Stimulated activated naive CD8-positive, alpha-beta T cell treated with anti-CD3 and anti-CD28 coated beads, Interleukin-15, Interleukin-2, amounts not matched to agents 100 ng/mL and 50 ng/mL, for 24 hours (primary cell): ENCODE data around the gene DNHD1.

Experiments used
- H3K27ac Mint-ChIP-seq: one replicate; pipeline ENCODE4 v1.8.0; 2021; ENCODE audit warnings: mild to moderate bottlenecking, mixed read lengths
- H3K27me3 Mint-ChIP-seq: one replicate; pipeline ENCODE4 v1.8.0; 2021; ENCODE audit warnings: mixed read lengths
- H3K36me3 Mint-ChIP-seq: one replicate; pipeline ENCODE4 v1.8.0; 2021; ENCODE audit warnings: low read depth, mixed read lengths
- H3K4me1 Mint-ChIP-seq: one replicate; pipeline ENCODE4 v1.8.0; 2021; ENCODE audit warnings: low read depth, mixed read lengths
- H3K4me3 Mint-ChIP-seq: one replicate; pipeline ENCODE4 v1.8.0; 2021; ENCODE audit warnings: mild to moderate bottlenecking, mixed read lengths
- H3K9me3 Mint-ChIP-seq: one replicate; pipeline ENCODE4 v1.8.0; 2021; ENCODE audit warnings: mixed read lengths

The DNHD1 gene

DNA sequence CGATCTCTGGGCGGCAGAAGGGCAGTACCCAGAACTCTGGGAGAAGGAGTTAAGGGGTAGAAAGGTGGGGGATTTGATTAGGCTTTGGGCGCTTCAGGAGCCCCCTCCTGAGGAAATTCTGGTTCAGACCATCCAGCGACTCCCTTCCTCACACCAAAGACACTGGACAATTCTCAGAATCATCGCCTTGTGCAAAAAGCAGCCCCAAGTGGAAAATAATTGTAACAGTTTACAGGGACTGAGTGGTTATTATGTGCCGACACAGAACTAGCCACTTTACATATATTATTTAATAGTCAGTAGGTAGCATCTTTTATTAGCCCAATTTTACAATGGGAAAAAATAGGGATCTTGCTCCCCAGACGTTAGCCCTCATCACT is 22.7 kb upstream of the DNHD1 start:
- Mint-ChIP-seq H3K27me3 (no peaks in the 10 kb centered on the region), H3K36me3 (peaks cover 23% of the 10 kb centered on the region), H3K4me1 (peaks cover 19% of the 10 kb centered on the region), H3K27ac (no peak overlapping the region), H3K9me3 (no peaks in the 10 kb centered on the region), H3K4me3 (peak overlapping the region; percentile 61)

DNA sequence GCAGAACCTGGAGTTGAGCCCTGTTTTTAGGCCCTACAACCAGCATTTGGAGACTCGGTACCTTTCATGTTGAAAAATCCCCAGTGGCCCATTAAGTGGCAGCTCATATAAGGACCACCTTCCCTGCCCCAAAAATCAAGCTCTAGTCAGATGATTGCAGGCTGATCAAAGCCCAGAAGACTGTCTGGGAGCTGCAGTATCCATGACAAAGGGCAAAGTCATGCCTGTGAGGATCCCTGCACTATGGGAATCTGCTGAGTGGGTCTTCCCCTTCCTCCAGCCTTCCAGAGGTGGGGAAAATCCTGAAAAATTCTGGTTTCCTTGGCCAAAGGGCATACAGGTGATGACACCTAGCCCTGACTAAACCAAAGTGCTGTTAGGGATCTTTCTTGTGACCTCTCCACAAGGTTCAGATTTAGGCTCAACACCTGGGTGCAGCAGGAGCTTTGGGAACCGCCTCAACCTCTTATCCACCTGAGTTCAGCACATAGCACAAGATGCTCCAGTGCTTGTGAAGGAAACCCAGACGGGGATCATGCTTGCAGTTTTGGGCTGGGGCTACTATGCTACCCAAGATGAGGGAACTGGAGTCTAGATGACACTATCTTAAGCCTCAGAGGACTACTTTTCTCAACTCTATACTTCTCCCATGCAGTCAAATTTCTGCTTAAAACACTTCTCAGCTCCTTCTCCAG is 22.1 kb upstream of the DNHD1 start:
- Mint-ChIP-seq H3K27ac (no peak overlapping the region), H3K4me3 (peak overlapping the region; percentile 61), H3K36me3 (peaks cover 23% of the 10 kb centered on the region), H3K27me3 (no peaks in the 10 kb centered on the region), H3K9me3 (no peaks in the 10 kb centered on the region), H3K4me1 (peaks cover 25% of the 10 kb centered on the region)

DNA sequence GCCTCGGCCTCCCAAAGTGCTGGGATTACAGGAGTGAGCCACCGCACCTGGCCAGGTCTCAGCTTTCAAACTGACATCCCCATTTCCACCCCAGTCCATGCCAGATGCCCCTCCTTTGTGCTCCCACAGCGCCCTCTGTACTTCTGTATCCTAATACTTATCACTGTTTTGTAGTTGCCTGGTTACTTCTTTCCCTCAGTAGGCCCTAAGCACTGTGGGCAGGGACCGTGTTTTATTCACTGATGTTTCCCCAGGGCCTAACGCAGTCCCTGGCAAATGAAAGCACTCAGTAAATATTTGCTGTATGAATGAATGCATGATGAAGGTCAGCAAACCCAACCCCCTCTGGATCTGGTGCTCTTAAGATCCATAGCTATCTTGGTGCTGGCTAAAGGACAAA is 21.1 kb upstream of the DNHD1 start:
- H3K4me3 Mint-ChIP-seq, result no peak overlapping the region
- peaks cover 34% of the 10 kb centered on the region for H3K4me1 Mint-ChIP-seq
- no peak overlapping the region for H3K27ac Mint-ChIP-seq
- H3K36me3 Mint-ChIP-seq, result peaks cover 23% of the 10 kb centered on the region
- no peaks in the 10 kb centered on the region for H3K9me3 Mint-ChIP-seq
- no peaks in the 10 kb centered on the region for H3K27me3 Mint-ChIP-seq

DNA sequence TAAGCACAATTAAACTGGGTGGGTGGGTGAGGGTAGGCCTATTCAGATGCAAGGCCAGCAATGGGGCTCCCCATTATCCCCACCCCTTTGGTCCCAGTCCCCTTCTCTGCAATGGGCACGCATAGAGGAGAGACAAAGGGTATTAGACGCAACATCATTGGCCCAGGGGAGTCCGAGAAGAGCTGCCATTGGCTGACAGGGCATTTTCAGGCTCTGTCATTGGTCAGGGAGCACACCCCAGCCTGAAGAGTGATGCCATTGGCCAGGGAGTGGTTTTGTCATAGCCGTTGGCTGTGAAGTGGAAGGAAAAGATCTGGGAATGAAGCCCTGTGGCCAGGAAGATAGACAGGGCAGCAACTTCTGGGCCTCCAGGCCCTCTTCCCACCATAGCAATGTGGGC is 20.5 kb upstream of the DNHD1 start:
- no peak overlapping the region for H3K27ac Mint-ChIP-seq

DNA sequence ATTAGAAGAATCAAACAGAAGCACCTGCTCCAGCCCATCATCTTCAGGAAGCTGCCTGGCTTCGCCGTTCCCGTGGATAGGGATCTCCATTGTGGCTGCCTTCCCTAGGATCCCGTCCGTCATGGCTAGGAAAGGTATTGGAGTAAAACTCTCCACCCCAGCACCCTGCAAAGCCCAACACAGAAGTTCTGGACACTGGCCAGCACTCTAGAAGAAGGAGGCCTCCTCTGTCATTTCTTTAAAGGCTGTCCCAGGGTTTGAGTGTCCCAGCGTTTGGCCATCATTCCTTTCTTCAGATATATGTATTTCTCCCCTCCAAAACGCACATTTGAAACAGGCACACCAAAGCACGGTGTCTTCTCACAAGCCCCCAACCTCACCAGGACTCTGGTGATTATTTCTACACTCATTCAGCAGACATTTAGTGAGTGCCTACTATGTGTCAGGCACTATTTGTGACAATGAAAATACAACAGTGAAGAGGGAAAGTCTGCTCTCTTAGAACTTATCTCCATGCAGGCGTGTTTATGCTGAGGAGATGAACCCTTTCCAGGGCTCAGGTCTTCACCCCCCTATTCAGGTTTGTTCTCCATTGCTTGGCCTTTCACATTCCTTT is 16.7 kb upstream of the DNHD1 start:
- peak overlapping the region; percentile 96 for H3K27ac Mint-ChIP-seq

More for the DNA sequence above, 20.5 kb upstream of the DNHD1 start:
- Mint-ChIP-seq H3K9me3 (no peaks in the 10 kb centered on the region), H3K4me3 (no peak overlapping the region), H3K36me3 (peaks cover 23% of the 10 kb centered on the region), H3K4me1 (peaks cover 36% of the 10 kb centered on the region), H3K27me3 (no peaks in the 10 kb centered on the region)

DNA sequence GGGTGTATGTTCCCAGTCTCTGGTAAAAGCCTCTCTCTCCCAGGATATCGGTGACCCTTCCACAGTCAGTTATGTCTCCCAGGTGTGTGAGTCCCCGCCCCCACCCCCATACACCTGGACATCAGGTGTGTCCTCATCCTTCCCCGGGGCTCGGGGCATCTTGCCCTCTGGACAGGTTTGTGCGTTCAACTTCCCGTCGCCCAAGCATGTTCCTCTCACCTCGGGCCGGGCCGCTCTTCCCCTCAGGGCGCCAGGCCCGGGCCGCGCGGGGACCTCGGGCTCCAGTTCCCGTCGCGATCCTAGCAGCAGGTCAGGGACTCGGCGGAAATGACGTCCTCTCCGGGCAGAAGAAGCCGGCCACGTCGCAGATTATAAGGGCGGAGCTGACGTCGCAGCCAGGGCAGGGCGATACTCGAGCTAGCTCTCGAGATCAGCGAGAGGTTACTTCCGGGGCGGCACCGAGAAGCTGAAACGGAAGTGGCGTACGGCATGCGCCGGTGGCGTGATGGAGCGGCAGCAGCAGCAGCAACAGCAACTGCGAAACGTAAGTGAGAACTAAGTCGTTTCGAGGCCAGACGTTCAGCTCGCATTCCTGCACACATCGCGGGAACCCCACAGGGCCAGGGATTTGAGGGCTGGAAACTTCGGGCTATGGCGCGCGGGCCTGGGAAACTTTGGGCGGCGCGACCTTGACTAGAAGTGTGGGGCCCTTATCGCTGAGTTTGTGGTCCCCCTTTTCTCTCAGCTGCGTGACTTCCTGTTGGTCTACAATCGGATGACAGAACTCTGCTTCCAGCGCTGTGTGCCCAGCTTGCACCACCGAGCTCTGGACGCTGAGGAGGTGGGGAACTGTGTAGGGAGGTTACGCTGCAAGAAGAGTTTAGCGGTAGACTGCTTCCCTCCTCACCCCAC is 15.8 kb upstream of the DNHD1 start, which contains the start of the genes ARFIP2 and TIMM10B:
Gene ARFIP2, minus strand, starts transcription at position 320 of the 912 bp plus-strand sequence. CDS start 910 bp downstream, outside the sequence.
Gene TIMM10B, plus strand, starts transcription at position 490 of the 912 bp plus-strand sequence. Its CDS starts 16 bp downstream, at position 506.
- peaks cover 38% of the 10 kb centered on the region for H3K36me3 Mint-ChIP-seq
- H3K9me3 Mint-ChIP-seq, result no peaks in the 10 kb centered on the region
- H3K4me3 Mint-ChIP-seq, result peak within 1 kb of the TSS; percentile 95
- peak within 1 kb of the TSS; percentile 96 for H3K27ac Mint-ChIP-seq
- peaks cover 41% of the 10 kb centered on the region for H3K4me1 Mint-ChIP-seq
- H3K27me3 Mint-ChIP-seq, result no peaks in the 10 kb centered on the region

More for the DNA sequence above, 16.7 kb upstream of the DNHD1 start:
- Mint-ChIP-seq H3K4me3 (peak overlapping the region; percentile 95), H3K27me3 (no peaks in the 10 kb centered on the region), H3K36me3 (peaks cover 38% of the 10 kb centered on the region), H3K4me1 (peaks cover 41% of the 10 kb centered on the region), H3K9me3 (no peaks in the 10 kb centered on the region)

DNA sequence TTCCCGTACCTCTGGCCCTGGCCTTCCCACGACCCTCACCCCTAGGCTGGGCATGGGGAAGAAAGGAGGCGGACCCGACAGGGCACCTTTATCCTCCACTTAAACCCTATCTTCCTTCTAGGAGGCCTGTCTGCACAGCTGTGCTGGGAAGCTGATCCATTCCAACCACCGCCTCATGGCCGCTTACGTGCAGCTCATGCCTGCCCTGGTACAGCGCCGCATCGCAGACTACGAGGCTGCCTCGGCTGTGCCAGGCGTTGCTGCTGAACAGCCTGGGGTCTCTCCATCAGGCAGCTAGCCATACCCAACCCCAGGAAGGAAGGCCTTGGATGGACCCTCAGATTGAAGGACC is 15.2 kb upstream of the DNHD1 start:
- Mint-ChIP-seq H3K4me1 (peaks cover 41% of the 10 kb centered on the region), H3K27ac (peak overlapping the region; percentile 96), H3K9me3 (no peaks in the 10 kb centered on the region), H3K36me3 (peaks cover 33% of the 10 kb centered on the region), H3K4me3 (peak overlapping the region; percentile 95), H3K27me3 (no peaks in the 10 kb centered on the region)

DNA sequence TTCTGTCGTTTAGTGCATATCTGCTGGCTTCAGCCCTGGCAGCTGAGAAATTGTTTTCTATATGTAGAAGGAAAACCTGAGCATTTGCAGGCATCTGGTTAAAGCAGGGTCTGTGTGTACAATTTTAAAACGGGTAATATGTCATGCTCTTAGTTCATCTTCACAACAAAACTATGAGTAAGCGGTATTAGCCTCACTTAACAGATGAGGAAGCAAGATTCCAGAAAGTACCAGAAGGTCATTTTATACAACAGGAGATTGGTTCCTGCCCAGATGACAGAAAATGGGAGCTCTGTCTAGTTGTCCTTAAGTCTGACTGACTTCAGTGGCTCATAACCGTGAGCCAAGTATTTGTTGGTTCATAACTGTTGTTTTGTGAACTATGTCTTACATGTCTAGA is 14.6 kb upstream of the DNHD1 start:
- Mint-ChIP-seq H3K36me3 (peaks cover 28% of the 10 kb centered on the region), H3K27me3 (no peaks in the 10 kb centered on the region), H3K4me1 (peaks cover 41% of the 10 kb centered on the region), H3K27ac (peak overlapping the region; percentile 96), H3K9me3 (no peaks in the 10 kb centered on the region), H3K4me3 (peak overlapping the region; percentile 95)

DNA sequence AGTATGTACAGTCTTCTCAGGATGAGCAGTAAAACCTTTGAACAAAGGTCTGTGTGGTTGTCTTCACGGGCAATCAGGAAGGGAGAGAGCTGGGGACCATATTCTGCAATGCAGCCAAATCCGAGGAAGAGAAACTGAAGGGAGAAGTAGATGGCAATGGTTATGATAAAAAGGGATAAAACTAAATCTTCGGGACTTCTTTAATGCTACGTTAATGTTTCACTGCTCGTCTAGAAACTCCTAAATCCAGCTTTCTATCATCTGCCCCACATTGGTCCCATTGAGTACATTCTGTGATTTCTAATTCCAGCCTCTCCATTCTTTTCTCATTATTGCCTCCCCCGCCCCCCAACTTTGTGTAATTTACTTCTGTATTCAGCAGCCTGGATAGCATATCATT is 14.1 kb upstream of the DNHD1 start:
- Mint-ChIP-seq H3K9me3 (no peaks in the 10 kb centered on the region), H3K27me3 (no peaks in the 10 kb centered on the region), H3K36me3 (peaks cover 24% of the 10 kb centered on the region), H3K27ac (peak overlapping the region; percentile 96), H3K4me3 (peak overlapping the region; percentile 95), H3K4me1 (peaks cover 47% of the 10 kb centered on the region)

DNA sequence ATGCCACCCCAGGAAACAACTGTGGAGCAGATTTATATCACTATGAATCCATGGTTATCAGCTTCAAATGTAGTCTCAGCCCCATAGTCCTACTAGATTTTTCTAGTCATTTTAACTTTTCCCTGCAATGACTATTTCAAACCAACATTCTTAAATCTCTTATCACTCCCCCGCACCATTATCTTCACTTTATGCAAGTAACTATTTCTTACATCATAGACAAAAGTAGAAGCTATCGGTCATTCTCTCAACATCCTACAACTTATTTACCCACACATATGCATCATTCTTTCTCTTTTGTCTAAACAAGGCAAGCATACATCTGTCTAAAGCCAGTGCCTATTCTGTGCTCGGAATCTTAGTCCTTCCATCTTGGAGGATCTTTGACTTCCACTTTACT is 11.4 kb upstream of the DNHD1 start:
- no peaks in the 10 kb centered on the region for H3K9me3 Mint-ChIP-seq
- H3K27me3 Mint-ChIP-seq, result no peaks in the 10 kb centered on the region
- no peak overlapping the region for H3K27ac Mint-ChIP-seq
- no peak overlapping the region for H3K4me3 Mint-ChIP-seq
- H3K4me1 Mint-ChIP-seq, result peaks cover 32% of the 10 kb centered on the region
- peaks cover 32% of the 10 kb centered on the region for H3K36me3 Mint-ChIP-seq

DNA sequence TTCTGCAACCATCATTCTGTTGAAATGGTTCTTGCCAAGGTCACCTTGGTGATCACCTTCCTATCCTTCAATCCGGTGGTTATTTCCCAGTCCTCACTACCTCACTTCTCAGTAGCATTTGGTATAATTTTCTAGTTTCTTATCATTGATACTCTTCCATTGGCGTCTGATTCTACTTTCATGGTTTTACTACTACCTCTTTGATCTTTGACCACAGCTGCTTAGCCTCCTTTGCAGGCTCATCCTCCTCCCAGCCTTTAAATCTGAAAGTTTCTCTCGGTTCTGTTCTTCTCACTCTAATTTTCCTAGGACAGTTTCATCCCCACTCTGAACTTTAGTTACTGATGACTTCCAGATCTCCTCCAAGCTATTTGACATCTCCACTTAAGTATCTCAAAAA is 10.8 kb upstream of the DNHD1 start:
- no peaks in the 10 kb centered on the region for H3K9me3 Mint-ChIP-seq
- no peak overlapping the region for H3K4me3 Mint-ChIP-seq
- H3K27me3 Mint-ChIP-seq, result no peaks in the 10 kb centered on the region
- H3K4me1 Mint-ChIP-seq, result peaks cover 27% of the 10 kb centered on the region
- H3K27ac Mint-ChIP-seq, result no peak overlapping the region
- peaks cover 32% of the 10 kb centered on the region for H3K36me3 Mint-ChIP-seq

DNA sequence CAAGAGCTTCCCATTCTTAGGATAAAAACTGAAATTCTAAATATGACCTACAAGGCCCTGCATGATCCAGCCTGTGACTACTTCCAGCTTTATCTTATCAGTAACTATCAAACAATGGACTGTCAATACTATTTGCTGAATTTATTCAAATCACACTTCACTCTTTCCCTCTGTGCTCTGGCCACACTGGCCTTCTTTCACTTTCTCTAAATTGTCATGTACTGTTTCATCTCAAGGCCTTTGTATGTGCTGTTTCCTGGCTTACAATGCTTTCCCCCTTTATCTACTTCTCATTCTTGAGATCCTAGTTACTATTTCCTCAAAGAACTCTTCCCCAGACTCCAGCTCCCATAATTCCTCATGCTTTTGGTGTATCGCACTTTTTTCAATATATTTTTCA is 10.1 kb upstream of the DNHD1 start:
- Mint-ChIP-seq H3K36me3 (peaks cover 38% of the 10 kb centered on the region), H3K9me3 (no peaks in the 10 kb centered on the region), H3K4me1 (peaks cover 27% of the 10 kb centered on the region), H3K27ac (no peak overlapping the region), H3K4me3 (no peak overlapping the region), H3K27me3 (no peaks in the 10 kb centered on the region)

DNA sequence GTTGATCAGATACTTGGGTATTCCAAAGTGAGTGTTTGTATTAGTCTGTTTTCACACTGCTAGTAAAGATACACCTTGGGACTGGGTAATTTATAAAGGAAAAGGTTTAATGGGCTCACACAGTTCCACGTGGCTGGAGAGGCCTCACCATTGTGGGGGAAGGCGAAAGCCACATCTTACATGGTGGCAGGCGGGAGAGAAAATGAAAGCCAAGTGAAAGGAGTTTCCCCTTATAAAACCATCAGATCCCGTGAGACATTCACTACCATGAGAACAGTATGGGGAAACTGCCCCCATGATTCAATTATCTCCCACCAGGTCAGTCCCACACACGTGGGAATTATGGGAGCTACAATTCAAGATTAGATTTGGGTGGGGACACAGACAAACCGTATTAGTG is 8.7 kb upstream of the DNHD1 start:
- peaks cover 38% of the 10 kb centered on the region for H3K36me3 Mint-ChIP-seq
- peak overlapping the region; percentile 51 for H3K27ac Mint-ChIP-seq
- H3K9me3 Mint-ChIP-seq, result no peaks in the 10 kb centered on the region
- H3K27me3 Mint-ChIP-seq, result no peaks in the 10 kb centered on the region
- H3K4me3 Mint-ChIP-seq, result no peak overlapping the region
- peaks cover 14% of the 10 kb centered on the region for H3K4me1 Mint-ChIP-seq

DNA sequence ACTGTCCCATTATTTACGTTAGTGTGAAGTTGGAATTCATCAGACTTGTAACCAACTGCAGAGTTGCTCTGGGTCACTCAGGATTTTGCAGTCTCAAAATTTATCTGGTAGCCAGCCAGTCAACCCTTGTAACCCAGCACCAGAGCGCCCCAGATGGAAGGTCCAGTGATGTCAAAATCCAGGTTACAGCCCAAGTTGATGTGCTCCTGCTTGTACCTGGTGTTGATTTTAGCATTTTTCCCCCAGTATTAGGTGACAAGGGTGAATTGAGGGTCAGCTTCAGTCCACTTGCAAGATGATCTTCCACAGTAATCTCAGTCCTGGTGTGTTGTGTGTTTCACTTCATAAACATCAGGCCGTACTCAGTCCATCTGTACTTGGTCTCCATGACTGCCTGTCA is 8.3 kb upstream of the DNHD1 start:
- Mint-ChIP-seq H3K4me1 (peaks cover 11% of the 10 kb centered on the region), H3K27ac (no peak overlapping the region), H3K9me3 (no peaks in the 10 kb centered on the region), H3K4me3 (no peak overlapping the region), H3K36me3 (peaks cover 39% of the 10 kb centered on the region), H3K27me3 (no peaks in the 10 kb centered on the region)

DNA sequence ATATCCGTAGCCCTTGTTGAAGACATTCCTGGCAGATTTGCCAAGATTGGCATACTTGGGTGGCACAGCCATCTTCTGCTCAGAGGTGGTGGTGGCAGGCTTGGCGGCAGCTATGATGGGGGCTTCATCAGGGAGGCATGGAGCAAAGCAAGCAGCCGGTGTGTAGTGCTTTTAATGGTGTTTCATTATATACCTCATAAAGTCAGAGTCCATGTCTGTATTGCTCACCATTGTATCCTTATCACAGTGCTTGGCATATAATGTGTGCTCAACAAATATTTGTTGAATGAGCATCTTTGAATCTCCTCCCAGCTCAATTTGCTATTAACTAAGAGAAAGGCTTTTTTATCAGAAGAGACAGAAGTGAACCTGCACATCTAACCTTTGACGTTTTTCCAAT is 7.8 kb upstream of the DNHD1 start:
- no peaks in the 10 kb centered on the region for H3K9me3 Mint-ChIP-seq
- H3K4me1 Mint-ChIP-seq, result peaks cover 11% of the 10 kb centered on the region
- H3K36me3 Mint-ChIP-seq, result peaks cover 44% of the 10 kb centered on the region
- no peaks in the 10 kb centered on the region for H3K27me3 Mint-ChIP-seq
- no peak overlapping the region for H3K4me3 Mint-ChIP-seq
- H3K27ac Mint-ChIP-seq, result no peak overlapping the region
